Umbilical cord (tissue), 2 donors: ENCODE data around the gene CELA3B. TPM values are rescaled to one million over a fixed set of nuclear protein-coding genes. Genes with fewer than 3 reads are reported as not detected.
A peak's percentile ranks its signal among the peaks of the same experiment; 100 is the strongest.
"Not testable (repeated sequence)": the region's sequence is repeated elsewhere in the genome, so short reads cannot be mapped to it uniquely, and the experiment has no call there.

Source experiments
- DNase-seq: peaks from one replicate; pipeline ENCODE4 v3.0.0-alpha.2; 2015; ENCODE audit warnings: low spot score
- total RNA-seq: library from RNA; depleted of rRNA; stranded (reverse); fragments of >200 nt; gene quantifications from one replicate; pipeline ENCODE4 v1.2.3, GENCODE V29; 2014; ENCODE audit warnings: low replicate concordance; ENCODE audit not compliant: insufficient read depth

CELA3B gene
- total RNA-seq, 1 donor from 2014 or later = not detected

DNA sequence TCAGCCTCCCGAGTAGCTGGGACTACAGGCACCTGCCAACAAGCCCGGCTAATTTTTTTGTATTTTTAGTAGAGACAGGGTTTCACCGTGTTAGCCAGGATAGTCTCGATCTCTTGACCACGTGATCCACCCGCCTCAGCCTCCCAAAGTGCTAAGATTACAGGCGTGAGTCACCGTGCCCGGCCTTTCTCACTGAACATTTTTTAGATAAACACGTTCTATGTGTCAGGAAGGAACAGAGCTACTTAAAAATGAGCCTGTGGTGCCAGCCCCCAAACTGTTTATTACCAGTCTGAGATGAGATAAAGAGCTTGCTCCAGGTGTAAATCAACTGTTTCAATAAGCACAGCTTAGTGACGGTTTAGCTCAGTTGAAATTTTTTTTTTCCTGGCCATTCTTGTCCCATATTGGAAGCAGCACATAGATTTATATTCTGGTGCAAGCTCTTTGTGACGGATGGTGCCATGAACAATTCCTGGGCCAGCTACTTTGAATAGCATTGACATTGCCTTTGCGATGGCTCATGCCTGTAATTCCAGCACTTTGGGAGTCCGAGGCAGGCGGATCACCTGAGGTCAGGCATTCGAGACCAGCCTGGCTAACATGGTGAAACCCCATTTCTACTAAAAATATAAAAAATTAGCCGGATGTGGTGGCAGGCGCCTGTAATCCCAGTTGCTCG, 33.7 kb upstream of the CELA3B start:
- not testable (repeated sequence) for DNase-seq

GRCh38 chr1:21944733-21945073, 32.1 kb upstream of the CELA3B start:
- no peak for DNase-seq

GRCh38 chr1:21946836-21947587, 29.8 kb upstream of the CELA3B start:
- DNase-seq = no peak

- no peak for DNase-seq
Measured at GRCh38 chr1:21950734-21951133, 26.1 kb upstream of the CELA3B start.

DNA sequence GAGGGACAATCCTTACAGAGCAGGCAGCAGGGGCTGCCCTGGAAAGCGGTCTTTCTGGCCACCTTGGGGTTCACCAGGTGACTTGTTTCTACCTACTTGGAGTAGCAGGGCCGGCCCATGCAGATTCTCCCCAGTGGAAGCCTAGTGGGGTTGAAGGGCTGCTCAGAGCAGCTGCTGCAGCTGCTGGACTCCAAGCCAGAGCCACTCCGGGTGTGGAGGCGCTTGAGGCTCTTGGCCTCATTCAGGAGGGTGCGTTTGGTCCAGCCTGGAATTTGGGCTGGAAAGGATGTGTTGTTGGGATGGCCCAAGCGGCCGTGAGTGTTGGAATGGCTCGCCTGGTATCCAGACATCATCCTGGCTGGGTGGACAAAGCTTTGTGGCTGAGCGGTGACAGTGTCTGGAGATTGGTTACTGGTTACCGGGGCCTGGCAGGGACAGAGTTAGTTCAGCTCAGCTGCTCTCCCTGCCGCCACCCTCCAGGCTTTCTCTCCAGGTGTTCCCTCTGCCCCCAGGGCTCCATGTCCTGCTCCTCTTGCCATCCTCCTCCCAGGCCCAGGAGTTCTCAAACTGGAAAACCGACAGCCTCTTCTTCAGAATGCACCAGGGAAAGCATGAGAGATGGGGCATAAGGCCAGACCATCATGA, 25.5 kb upstream of the CELA3B start:
- no peak for DNase-seq

GRCh38 chr1:21952786-21953520, 23.9 kb upstream of the CELA3B start:
- DNase-seq = no peak

- no peak for DNase-seq
Measured at GRCh38 chr1:21955058-21955457, 21.8 kb upstream of the CELA3B start.

GRCh38 chr1:21955501-21956281, 21.1 kb upstream of the CELA3B start:
- no peak for DNase-seq

GRCh38 chr1:21956720-21957552, 19.9 kb upstream of the CELA3B start:
- DNase-seq = peak; percentile 60

DNA sequence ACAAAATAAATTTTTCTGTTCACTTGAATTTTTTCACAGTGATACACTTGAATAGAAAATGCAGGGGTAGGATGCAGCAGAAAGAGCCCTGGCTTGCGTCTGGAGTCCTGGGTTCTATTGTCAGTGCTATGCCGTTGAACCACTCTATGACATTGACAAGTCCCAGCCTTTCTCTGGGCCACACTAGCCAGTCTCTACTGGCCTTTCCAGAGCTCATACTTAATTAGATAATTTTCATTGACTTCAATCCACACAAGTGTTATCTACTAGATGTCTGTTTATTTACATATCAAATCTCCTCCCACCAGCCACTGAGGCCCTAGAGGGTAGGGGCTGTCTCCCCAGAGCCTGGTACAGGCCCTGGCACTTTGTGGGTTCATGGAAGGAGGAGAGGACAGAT, 15.5 kb upstream of the CELA3B start:
- no peak for DNase-seq

DNA sequence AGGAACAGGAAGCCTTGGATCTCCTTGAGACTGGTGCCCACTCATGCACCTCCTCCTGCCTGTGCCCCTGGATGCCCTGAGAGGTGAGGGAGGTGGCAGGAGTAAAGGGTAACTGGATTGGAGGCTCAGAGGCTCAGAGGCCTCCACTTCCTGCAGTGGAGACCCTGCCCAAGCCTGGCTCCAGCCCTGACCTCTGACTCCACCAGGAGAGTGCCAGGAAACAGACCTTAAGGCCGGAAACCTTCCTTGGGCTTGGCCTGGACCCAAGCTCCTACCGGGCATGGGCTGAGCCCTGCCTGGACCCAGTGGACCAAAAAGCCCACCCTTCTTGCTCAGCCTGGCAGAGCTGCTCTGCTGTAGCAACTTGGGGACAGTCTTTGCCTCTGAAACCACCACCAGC, 15.0 kb upstream of the CELA3B start:
- no peak for DNase-seq

- DNase-seq = peak; percentile 76
Measured at GRCh38 chr1:21963477-21964217, 13.2 kb upstream of the CELA3B start.

GRCh38 chr1:21966247-21967000, 10.4 kb upstream of the CELA3B start:
- no peak for DNase-seq

- DNase-seq = not testable (repeated sequence)
Measured at GRCh38 chr1:21967216-21967615, 9.6 kb upstream of the CELA3B start.

DNA sequence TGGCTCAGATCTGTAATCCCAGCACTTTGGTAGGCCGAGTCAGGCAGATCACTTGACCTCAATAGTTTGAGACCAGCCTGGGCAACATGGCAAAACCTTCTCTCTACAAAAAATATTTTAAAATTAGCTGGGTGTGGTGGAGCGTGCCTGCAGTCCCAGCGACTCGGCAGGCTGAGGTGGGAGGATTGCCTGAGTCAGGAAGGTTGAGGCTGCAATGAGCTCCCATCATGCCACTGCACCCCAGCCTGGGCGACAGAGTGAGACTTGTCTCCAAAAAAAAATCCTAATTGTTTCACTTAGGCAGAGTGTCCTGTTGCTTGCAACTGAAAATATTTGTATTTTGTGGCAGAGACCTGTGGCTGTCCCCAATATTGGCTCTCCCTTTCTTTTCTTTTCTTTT, 7.8 kb upstream of the CELA3B start:
- DNase-seq = not testable (repeated sequence)

- not testable (repeated sequence) for DNase-seq
Measured at GRCh38 chr1:21970523-21970922, 6.3 kb upstream of the CELA3B start.

GRCh38 chr1:21972973-21973441, 3.8 kb upstream of the CELA3B start:
- not testable (repeated sequence) for DNase-seq

GRCh38 chr1:21973948-21974347, 2.9 kb upstream of the CELA3B start:
- DNase-seq = not testable (repeated sequence)

- peak; percentile 55 for DNase-seq
Measured at GRCh38 chr1:21974699-21975098, 2.1 kb upstream of the CELA3B start.
